Activated CD8-positive, alpha-beta memory T cell treated with anti-CD3 and anti-CD28 coated beads for 4 hours (primary cell): Measurements from ENCODE around the gene CADPS2.

ENCODE experiments used
- DNase-seq, 2 donors: peaks; one replicate each; pipeline ENCODE4 v3.0.0-alpha.2; 2020; ENCODE audit warnings: low read depth in 2 of 2

Gene CADPS2

DNA sequence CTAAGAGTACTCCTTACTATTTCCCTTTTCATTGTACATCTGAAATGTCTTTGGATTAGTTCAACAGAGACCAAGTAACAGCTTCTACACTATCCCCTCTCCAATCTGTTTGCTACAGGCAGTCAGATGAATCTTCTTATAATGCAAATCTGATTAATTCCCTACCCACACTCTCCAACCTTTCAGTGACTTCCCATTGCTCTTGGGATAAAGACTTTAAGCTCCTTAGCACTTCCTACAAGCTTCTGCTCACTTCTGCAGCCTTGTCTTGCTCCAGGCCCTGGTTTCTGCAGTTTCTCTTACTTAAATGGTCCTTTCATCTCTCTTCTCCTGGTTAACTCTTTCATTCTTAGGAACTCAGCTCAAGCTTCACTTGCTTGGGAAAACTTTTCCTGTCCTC is 516.5 kb downstream of the CADPS2 start:
- no peak for DNase-seq

DNA sequence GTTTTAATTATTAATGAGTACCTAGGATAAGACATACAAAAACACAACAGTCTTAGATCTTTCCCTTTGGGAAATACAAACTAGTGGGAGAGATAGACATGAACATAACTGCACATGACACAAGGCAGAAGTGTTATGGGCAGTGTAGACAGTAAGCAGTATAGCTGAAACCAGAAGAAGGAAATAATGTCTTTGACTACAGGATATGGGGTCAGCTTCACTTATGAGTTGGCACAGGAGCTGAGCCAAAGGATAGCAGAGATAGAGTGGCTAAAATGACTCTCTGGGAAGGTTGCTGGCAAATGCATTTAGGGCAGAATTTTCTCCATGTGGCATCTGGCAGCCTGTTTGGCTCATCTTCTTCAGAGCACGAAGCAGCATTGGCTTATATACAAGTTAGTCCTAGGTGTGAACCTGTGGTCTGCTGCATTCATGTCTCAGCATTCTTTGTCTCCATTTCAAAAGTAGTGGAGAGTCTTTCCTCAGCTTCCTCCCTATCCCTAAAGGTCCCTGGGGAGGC is 521.4 kb downstream of the CADPS2 start:
- DNase-seq: no peak

DNA sequence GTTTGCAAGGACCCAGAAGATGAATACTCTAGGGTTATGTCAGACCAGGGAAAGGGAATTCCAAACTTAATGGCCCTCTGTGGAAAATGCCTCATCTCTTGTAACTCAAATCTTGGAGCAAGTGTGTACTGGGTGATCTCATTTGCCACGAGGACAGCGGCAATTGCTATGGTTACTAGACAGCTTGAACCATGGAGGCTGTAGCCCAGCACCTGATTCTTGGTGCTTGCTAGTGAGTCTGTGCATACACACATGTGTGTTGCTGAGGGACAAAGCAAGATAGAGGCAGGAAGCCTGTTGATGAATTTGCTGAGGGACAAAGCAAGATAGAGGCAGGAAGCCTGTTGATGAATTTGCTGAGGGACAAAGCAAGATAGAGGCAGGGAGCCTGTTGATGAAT is 523.1 kb downstream of the CADPS2 start:
- DNase-seq: no peak

DNA sequence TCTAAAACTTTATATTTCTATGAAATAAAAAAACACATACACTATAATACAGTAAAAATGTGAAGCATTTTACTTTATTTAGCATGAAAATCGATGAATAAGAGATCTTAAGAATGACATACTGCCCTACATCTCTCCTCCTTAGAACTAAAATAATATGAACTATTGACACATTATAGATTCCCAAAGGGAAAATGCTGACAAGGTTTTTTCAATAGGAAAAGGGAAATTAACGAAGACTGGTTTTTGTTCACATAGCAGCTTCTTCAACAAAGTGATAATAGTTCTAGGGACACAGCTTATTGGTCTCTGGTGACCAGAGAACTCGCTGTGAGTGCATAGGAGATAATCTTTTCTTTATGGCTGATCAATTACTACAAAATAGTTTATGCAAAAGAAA is 523.8 kb downstream of the CADPS2 start:
- DNase-seq: no peak

DNA sequence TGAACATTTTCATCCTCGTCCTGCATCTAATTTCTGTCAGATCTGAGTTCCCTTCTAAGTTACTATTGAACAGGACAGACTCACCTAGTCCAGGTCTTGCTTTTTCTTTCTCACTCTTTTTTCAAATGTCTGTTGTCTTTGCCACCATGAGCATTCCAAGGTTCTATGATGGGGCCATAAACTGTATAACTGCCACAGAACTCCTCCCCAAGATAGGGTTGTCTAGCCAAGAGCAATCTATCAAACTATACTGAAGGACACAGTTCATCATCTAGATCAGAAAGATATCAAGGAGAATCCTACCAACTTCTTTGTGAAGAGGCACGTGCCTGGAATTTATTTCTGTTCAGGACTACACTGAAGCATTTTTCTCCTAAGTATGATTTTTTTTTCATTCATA is 531.6 kb downstream of the CADPS2 start:
- no peak for DNase-seq

DNA sequence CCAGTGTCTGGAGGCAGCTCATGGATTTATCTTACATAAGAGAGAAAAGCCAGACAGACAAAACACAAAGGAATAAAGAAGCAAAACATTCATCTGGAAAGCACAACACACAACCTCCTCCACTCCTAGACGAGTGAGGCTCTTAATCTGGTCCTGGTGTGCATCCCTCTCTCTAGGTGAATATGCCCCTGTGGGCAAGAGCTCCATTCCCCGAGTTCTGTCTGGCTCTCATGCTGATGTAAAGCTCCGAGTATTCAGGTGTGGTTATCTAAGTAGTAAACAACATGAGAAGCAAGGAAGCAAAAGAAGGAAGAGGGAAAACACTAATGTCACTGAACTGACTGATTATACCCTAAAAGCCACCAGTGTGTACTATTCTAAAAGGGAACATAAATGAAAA is 533.8 kb downstream of the CADPS2 start:
- DNase-seq: no peak

DNA sequence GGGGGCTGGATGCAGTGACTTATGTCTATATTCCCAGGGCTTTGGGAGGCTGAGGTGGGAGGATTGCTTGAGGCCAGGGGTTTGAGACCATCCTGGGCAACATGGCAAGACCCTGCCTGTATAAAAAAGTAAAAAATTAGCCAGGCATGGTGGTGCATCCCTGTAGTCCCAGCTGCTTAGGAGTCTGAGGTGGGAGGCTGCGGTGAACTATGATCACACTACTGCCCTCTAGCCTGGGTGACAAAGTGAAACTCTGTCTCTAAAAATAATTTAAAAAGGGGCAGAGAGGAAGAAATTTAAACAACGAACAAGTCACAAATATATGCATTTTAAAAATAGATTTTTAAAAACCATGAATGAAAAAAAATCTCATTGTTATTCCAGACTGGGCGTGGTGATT is 535.6 kb downstream of the CADPS2 start:
- no peak for DNase-seq

DNA sequence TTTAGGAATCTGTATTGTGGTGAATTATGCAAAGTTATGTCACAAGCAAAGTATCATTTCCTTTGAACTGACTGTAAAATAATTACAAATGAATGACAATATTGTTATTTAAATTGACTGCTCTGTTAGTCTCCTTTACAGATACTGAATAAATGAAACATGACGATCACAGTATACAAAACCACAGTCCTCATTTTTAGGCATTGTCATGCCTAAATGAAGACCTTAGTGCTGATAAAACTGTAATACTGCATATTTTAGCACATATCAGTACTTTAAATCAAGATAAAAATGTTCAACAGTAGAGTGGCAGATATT is 542.0 kb downstream of the CADPS2 start:
- no peak for DNase-seq

DNA sequence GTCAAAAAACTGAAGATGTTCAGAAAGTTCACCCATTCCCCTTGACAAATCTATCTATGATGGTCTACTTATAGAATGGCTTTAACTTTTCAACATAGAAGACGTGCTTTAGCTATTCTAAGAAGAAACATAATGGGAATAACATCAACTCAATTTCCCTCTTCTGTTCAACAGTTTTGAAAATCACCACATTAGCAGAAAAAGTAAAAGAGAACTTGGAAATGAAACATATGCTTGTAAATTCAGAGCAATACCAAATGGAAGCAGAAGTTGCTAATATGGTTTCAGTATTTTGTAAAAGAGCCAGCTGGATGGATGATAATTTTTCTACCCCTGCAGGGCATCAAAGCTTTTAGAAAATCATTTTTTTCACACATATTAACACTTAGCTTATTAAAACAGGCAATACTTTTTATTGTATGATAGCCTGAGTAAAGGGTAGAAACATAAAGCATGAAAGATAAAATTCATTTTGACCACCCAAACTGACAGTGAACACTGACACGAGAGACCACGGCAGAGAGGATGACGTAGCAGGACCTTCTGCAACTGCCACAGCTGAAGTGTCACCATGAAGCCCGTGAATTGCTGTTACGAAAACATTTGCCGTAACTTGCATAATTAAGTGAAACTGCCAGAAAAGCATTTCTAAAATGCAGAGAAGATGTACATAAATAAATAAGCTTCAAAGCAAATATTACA is 542.5 kb downstream of the CADPS2 start:
- no peak for DNase-seq

DNA sequence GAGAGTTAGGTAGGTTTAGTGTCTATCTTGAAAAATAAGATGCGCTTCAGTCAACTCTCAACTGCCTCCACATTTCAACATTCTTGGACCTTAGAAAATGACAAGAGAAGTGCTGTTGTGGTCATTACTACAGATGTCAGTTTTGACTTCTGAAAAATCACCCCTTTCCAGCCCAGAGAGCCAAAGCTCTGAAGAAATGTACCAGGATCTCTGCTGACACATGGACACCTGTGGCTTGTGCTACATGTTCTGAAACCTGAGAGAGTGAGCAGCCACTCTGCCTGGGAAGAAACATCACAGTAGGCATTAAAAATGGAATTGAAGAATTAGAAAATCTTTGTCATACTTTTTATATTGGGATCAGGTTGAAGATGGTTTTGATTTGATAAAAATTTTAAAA is 545.8 kb downstream of the CADPS2 start:
- DNase-seq: no peak

DNA sequence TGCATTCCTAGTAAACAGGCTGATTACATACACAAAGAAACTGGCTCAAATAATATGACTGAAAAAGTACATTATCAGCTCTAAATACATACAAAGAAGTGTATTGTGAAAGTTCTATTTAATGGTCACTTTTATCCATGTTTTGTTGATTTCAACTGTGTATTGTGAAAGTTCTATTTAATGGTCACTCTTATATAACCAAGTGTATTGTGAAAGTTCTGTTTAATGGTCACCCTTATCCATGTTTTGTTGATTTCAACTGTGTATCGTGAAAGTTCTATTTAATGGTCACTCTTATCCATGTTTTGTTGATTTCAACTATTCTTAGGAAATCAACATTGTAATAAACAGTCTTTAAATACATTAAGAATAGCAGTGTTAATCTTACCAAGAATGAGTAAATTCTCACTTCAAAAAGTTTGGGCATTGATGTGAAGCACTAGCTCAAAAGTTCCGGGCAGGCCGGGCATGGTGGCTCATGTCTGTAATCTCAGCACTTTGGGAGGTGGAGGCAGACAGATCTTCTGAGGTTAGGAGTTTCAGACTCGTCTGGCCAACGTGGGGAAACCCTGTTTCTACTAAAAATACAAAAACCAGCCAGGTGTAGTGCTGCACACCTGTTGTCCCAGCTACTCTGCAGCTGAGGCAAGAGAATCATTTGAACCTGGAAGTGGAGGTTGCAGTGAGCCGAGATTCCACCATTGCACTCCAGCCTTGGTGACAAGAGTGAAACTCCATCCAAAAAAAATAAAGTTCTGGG is 546.9 kb downstream of the CADPS2 start:
- DNase-seq: no peak

DNA sequence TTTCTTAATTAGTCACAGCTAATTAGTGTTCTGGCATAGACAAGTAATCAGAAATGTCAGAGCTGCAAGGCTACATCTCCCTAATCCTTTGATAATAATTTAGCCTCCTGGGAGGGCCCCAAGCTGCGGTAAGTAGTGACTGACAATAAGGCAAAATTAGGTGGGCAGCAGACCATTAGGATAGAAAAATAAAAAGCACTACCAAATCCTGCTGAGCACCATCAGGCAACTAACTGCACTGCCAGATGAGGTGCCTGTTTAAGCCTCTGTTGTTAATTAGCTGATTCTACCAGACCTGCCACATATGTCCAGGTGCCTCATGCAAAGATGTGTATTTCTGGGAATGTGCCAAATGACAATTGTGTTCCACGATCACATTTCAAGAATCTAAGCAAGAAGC is 549.2 kb downstream of the CADPS2 start:
- DNase-seq: no peak

DNA sequence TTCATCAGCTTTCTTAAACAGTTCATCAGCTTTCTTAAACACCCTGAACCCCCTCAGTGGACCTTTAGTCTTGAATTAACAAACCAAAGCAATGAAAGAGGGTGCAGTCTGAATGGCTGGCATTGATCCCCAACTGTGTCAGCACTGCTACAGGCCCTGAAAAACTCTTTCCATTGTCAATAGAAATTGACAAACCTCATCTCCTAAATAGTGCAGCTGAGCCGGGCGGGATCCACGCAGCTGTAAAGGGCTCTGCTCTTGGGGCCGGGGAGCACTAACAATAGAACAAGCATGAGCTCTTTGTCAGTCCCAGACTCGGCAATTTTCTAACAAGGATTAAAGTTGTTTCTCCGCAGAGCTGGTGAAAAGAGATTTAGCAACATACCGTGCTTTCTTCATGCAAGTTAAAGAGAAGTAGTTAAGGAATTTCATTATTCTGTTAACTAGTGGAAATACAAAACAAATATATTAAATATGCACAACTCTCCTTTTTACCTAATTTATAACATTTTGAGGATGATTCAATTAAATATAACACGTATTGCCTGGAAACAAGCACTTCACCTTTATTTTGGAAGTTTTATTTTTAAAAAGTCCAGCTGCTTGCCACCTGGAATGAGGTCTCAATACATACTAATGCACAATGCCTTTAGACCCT is 557.0 kb downstream of the CADPS2 start:
- DNase-seq: no peak

DNA sequence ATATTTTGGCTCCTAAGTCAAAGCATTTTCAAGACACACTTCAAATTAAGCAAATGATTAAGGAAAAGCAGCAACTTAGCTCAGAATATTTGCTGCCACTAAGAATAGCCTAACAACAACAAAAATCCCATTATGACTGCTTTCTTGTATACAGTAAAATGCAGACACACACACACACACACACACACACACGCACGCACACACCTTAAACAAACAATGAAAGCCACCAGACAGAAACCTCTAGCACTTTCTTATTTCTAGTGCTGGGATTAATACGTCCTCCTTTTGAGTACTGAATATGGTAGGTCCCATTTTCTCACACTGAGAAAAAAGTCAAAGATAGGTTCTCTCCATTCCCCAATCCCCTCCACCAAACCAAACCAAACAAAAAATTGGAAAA is 558.3 kb downstream of the CADPS2 start:
- DNase-seq: no peak

DNA sequence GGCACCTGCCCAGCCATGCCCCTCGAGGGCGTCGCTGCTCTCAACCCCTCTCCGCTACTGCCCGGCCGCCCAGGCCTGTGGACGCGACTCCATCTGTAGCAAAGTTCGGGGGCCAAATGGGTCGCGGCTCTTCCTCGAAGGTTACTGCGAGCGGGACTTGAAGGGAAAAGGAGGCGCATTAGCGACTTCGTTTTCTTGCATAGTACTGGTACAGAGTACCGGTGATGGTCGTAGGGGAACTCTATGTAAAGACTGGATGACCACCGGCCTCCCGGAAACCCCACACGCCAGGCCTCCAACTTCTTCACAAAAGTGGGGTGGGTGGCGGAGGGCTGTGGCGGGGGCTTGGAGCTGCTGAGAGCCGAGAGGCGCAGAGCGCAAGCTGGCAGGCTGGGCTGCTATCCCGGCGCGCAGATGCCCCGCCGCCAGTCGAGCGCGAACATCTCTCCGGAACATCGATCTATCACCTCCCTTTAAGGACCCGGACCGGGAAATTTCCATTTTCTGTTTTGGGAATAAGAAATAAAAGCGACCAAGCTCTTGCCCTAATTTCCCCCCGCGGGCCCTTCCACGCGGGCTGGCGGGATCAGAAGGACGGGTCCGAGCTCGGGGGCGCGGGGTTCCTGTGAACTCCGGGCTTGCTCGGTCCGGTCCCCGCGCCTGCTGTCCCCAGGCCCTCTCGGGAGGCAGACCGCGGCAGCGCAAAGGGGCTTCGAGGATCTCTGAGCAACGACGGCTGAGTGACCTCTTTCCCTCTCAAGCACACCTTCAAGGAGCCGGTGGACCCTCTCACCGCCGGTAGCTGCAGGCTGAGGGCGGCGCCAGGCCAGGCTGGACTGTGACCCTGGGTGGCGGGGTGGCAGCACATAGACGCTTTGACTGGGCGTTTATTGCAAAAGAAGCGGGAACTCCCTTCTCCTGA is 569.5 kb downstream of the CADPS2 start:
- DNase-seq: no peak

DNA sequence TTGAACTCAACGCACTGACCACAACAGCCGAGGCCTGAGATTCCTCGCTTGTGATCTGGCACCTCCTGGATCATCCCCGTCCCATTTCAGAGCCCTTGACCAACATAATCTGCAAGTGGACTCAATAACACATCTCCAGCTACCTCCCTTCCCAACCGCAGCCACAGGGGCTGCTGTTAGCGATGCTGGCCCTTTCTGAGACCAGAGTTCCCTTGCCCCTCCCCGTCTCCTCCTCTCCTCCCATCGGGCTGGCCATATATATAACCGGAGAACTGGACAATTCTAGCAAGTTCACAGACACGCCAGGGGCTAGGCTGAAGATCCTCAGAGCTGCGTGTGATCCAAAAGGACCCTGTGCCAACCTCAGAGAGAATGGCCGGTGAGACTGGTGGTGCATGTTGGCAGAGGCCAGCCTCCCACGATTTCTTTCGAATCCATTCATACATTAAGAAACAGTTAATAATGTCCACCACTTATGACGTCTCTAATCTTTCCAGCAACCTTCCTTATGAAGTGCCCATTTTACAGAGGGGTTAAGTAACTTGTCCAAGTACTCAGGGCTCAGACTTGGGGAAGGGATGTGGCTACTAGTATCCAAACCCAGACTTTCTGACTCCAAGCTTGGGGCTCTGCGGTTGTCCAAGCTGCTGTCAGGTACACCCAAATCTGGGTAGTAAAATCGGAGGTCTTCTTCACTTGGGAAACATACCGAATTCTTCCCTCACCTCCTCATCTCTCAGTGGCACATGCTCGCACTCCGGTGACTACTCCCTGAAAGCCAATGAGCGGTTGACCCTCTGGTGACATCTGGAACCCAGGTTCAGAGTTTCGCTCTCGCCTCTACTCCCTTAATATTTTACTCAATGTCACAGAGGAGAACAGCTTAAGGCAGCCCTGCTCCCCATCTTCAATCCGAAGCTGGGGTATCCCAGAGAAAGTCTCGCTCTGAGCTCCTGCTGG is 570.5 kb downstream of the CADPS2 start:
- DNase-seq: no peak

DNA sequence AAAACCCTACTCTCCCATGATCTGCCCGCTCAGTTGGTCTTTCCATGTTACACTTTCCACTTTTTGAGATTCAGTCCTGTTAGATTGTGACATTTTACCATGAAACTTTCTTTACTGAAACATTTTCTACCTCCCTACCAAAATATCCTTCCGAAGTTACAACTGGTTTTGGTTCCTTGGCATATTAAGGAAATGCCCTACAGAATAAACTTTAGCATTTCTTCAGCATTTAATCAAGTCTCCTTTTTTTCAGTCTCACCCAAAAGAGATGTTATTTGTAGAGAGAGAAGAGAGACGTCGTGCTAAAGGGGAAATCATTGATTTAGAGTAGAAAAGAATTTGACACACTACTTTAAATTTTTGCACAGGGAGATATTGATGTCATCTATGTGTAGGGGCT is 572.0 kb downstream of the CADPS2 start:
- DNase-seq: no peak

DNA sequence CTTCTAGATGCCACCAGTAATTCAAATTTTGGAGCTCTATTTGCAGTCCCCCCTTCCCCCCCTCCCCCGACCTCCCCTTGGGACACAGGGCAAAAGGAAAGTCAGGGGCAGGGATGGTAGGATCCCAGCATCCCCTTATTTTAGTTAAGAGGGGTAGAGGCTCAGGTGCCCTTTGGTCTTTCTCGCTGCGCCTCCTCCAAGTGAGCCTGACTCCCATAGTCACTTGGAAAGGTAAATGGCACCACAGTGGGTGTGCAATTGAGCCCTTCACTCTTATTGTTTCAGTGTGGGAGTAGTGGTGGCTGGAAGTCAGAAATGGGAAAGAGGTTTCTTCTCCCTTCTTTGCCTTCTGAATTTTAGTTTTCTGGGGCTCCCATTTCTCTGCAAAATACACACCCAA is 573.5 kb downstream of the CADPS2 start:
- DNase-seq: no peak

DNA sequence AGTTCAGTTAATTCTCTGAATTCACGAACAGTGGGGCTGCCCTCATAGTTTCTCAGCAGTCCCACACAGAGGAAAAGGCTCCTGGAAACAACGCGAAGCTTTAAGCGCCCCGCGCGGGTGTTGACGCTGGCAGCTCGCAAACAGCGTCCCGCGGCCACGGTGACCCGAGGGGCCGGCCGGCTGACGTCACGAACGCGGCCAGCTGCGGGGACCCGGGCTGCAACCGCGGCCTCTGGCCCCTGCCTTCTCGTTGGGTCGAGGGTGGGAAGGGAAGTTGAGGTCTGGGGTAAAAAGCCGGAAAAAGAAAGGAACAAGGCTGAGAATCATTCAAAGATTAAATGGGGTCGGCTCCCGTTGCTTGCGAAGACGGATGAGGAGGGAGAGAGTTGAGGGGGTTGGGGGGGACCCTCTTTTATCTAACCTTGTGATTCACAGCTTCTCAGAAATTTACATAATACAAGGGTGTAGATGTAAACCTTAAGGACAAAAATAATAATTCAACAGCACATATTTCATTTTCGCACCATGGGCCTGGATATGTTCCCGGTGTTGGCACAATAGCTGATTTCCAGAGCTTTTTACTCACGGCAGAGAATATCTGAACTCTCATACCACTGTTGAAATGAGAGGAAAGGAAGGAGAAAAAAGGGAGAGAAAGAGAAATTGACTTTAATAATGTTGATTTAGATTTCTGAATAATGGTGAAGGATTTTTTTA is 574.4 kb downstream of the CADPS2 start:
- DNase-seq: no peak

DNA sequence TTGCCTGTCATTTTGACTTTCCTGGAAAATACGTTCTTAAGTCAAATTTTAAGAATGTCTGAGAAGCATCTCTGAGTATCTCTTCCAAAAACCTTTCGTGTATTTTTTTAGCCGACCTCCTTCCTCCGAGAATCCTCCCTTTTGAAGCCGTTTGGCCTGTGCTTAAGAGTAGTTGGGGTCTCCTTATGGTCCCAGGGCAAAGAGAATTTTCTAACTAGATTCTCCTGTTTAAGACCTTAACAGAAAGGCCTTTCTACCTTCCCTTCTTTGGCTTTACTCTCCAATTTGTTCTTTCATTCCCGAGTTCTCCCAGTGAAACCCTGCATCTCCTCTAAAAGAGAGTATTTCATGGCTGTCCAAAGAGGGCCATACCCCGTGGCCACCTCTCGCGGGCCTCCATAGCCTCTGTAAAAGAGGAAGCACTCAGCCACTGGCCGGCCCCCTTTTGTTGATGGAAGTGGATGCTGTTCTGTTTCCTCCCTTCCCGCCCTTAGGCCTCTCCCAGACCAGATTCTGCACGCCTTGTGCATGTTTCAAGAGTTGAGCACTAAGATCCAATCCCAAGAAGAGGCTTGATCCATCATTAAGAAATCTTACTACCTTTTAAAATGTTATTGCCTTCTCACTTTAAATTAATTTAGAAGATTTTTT is 575.1 kb downstream of the CADPS2 start:
- no peak for DNase-seq
